Uterus (tissue), 2 donors: ENCODE results near the gene WSCD1.

Source experiments
- CTCF ChIP-seq, 4 experiments: fragments of 200-600 bp in 2 of 4; fragments of 450-650 bp in 2 of 4; sonication (generic) in 2 of 4; IDR thresholded peaks; one replicate each; pipeline ENCODE4 v1.5.1; 2016 to 2019; ENCODE audit warnings: antibody characterized with exemption in 4 of 4, mild to moderate bottlenecking in 2 of 4, moderate library complexity in 1 of 4
- POLR2A ChIP-seq, 2 donors: fragments of 450-650 bp; IDR thresholded peaks; one replicate each; pipeline ENCODE4 v1.6.1; 2016; ENCODE audit warnings: antibody characterized with exemption in 2 of 2, mild to moderate bottlenecking in 1 of 2, moderate library complexity in 1 of 2

- TF ChIP-seq CTCF (IDR thresholded peaks at IDR 0.05) (no peak), POLR2A (IDR thresholded peaks at IDR 0.05) (no peak)
Observed at GRCh38 chr17:6098823-6099180, 28.6 kb downstream of the WSCD1 start.
